Activated T-cell treated with anti-CD3 and anti-CD28 coated beads, Interleukin-2, amount 50 U/mL, for 1 hour (primary cell): ENCODE measurements around the gene FHAD1.

Experiments
- DNase-seq: peaks from one replicate; pipeline ENCODE4 v3.0.0-alpha.2; 2020

The FHAD1 gene

GRCh38 chr1:15405106-15405850 lies 158.3 kb downstream of the FHAD1 start:
- DNase-seq = no peak

GRCh38 chr1:15406614-15407559 lies 159.9 kb downstream of the FHAD1 start:
- DNase-seq = no peak

- DNase-seq = no peak
These were observed 160.6 kb downstream of the FHAD1 start for GRCh38 chr1:15407580-15407979.

- no peak for DNase-seq
These were observed 161.9 kb downstream of the FHAD1 start for GRCh38 chr1:15408890-15409387.

GRCh38 chr1:15409388-15410222 lies 162.6 kb downstream of the FHAD1 start, which contains the start of gene EFHD2:
TSS of gene EFHD2 (plus strand) at chr1:15409888. CDS start at chr1:15409972, 84 bp downstream.
- DNase-seq = peak; percentile 93

- peak; percentile 36 for DNase-seq
These were observed 163.3 kb downstream of the FHAD1 start for GRCh38 chr1:15410223-15410883.

GRCh38 chr1:15410884-15411245 lies 163.8 kb downstream of the FHAD1 start:
- DNase-seq = peak; percentile 26

GRCh38 chr1:15411593-15412137 lies 164.6 kb downstream of the FHAD1 start:
- DNase-seq = peak; percentile 48

GRCh38 chr1:15412175-15412800 lies 165.3 kb downstream of the FHAD1 start:
- no peak for DNase-seq

GRCh38 chr1:15412843-15413242 lies 165.8 kb downstream of the FHAD1 start:
- no peak for DNase-seq

- DNase-seq = no peak
These were observed 166.8 kb downstream of the FHAD1 start for GRCh38 chr1:15413563-15414444.

GRCh38 chr1:15414445-15414983 lies 167.5 kb downstream of the FHAD1 start:
- DNase-seq = no peak

- peak; percentile 59 for DNase-seq
These were observed 170.3 kb downstream of the FHAD1 start for GRCh38 chr1:15417059-15417934.

GRCh38 chr1:15418806-15419515 lies 171.9 kb downstream of the FHAD1 start:
- DNase-seq = no peak

- no peak for DNase-seq
These were observed 173.9 kb downstream of the FHAD1 start for GRCh38 chr1:15420853-15421465.

- no peak for DNase-seq
These were observed 175.8 kb downstream of the FHAD1 start for GRCh38 chr1:15422871-15423270.

GRCh38 chr1:15423355-15424077 lies 176.5 kb downstream of the FHAD1 start:
- DNase-seq = no peak
